Measurements from ENCODE around the gene MED25.

Gene MED25

GRCh38 chr19:49843265-49843664 lies 25.2 kb downstream of the MED25 start:
- no peak for TF ChIP-seq CTCF (IDR thresholded peaks at IDR 0.05; ENCODE audit: low read depth, low read length)
- DNase-seq (ENCODE audit: extremely low read depth, low read depth), result no peak

DNA sequence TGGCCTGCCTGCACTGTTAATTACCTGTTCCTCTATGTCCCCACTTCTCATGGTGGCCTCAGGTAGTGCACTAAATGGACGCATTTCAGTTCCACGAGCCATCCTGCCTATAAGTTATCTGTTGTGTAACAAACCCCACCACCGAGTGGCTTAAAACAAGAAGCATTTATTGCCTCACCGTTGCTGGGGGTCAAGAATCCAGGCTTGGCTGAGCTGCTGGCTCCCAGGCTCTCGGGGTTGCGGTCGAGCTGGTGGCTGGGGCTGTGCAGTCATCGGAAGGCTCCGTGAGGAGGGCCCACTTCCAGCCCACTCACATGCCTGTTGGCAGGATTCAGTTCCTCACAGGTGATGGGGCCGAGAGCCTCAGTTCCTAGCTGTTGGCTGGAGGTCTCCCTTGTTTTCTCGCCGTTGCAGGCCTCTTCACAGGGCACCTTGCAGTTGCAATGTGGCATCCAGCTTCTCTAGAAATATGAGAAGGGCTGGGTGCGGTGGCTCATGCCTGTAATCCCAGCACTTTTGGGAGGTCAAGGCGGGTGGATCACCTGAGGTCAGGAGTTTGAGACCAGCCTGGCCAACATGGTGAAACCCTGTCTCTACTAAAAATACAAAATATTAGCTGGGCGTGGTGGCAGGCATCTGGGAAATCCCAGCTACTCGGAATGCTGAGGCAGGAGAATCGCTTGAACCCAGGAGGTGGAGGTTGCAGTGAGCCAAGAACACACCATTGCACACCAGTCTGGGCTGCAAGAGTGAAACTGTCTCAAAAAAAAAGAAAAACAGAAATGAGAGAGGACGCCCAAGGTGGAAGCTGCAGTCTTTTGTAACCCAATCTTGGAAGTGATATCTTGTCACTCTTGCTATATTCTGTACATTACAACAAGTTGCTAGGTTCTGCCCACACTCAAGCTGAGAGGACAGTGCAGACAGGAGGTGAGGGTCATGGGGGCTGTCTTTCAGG lies 26.3 kb downstream of the MED25 start:
- no peak for DNase-seq (ENCODE audit: extremely low read depth, low read depth)
- no peak for TF ChIP-seq CTCF (IDR thresholded peaks at IDR 0.05; ENCODE audit: low read depth, low read length)

DNA sequence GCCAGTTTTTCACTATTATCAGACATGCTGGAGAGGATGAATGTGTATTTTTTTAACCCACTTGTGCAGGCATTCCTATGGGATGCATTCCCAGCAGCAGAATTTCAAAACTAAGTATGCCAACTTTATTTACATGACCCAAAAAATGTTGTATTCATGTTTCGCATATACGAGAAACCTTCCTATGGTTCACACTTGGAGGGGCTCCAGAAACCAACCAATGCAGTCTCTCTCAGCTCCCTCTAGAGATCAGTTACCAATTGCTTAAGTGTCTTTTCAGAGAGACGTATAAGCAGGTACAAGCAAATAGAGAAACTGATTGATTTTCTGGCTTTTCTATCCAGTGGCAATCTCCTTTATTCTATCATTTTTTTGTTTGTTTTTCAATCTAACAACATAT lies 27.3 kb downstream of the MED25 start:
- TF ChIP-seq CTCF (IDR thresholded peaks at IDR 0.05; ENCODE audit: low read depth, low read length), result no peak
- DNase-seq (ENCODE audit: extremely low read depth, low read depth), result no peak

DNA sequence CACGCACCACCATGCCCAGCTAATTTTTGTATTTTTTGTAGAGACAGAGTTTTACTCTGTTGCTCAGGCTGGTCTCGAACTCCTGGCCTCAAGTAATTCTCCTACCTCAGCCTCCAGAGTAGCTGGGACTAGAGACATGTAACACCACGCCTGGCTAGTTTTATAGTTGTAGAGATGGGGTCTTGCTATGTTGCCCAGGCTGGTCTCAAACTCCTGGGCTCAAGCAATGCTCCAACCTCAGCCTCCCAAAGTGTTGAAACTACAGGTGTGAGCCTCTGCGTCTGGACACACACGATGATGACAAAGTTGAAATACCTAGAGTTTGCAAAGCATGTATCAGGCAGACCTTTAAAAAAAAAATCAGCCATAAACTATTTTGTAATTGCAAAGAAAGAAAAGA lies 28.3 kb downstream of the MED25 start:
- TF ChIP-seq CTCF (IDR thresholded peaks at IDR 0.05; ENCODE audit: low read depth, low read length), result no peak
- no peak for DNase-seq (ENCODE audit: extremely low read depth, low read depth)

- no peak for TF ChIP-seq CTCF (IDR thresholded peaks at IDR 0.05; ENCODE audit: low read depth, low read length)
- DNase-seq (ENCODE audit: extremely low read depth, low read depth), result no peak
Measured at GRCh38 chr19:49847731-49848696, 29.9 kb downstream of the MED25 start.

DNA sequence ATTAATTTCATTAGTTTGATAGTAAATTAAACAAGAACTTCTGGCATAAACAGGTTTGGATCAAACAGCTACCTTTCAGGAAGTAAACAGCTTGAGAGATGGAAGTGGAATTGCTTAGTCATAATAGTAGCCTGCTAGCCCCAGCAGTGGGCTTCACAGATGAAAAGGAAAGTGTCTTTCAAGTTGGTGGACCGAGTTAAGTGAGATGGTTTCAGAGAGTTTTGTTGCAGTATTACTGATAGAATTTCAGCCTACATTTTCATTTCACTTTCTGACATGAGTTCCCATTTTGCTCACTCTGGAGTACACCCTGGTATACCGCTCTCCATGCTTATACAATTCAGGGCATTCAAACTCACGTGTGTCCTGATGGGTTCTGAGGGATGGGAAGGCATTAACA lies 30.8 kb downstream of the MED25 start:
- no peak for TF ChIP-seq CTCF (IDR thresholded peaks at IDR 0.05; ENCODE audit: low read depth, low read length)
- no peak for DNase-seq (ENCODE audit: extremely low read depth, low read depth)
